Gastrocnemius medialis (tissue), 4 donors: ENCODE measurements around the gene KCNJ5.

Source experiments
- CTCF ChIP-seq, 5 experiments: fragments of 450-650 bp in 3 of 5; fragments of 200-600 bp in 2 of 5; sonication (generic) in 2 of 5; IDR thresholded peaks in 4 of 5; conservative IDR thresholded peaks in 1 of 5; 1 replicate in 4 of 5; 2 replicates in 1 of 5; pipeline ENCODE4 v1.5.1; 2016 to 2019; ENCODE audit warnings: antibody characterized with exemption in 5 of 5, mild to moderate bottlenecking in 3 of 5, moderate library complexity in 3 of 5
- POLR2A ChIP-seq, 2 donors: fragments of 450-650 bp; IDR thresholded peaks; one replicate each; pipeline ENCODE4 v1.6.1; 2017; ENCODE audit warnings: antibody characterized with exemption in 2 of 2, mild to moderate bottlenecking in 2 of 2, moderate library complexity in 2 of 2

DNA sequence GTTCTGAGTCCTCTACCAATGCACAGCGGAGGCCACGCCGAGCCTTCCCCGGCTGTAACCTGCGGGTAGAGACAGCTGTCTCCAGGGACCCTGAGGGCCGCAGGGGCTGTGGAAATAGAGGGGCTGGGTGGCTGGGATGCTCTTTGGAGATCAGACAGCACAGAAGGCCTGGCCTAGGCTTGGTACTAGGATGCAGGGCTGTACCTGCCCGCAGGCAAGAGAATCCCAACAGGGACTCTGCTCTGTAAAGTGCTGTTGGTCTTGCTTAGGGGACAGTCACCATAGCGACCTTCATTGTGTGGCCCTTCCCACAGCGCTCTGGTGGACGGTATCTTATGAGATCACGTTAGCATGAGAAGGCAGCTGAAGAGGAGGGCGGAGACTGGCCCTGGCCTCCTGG, 11.3 kb upstream of the KCNJ5 start:
- TF ChIP-seq CTCF (IDR thresholded peaks at IDR 0.05 in 4 of 5, conservative IDR thresholded peaks at IDR 0.05 in 1 of 5) = no peak
- TF ChIP-seq POLR2A (IDR thresholded peaks at IDR 0.05) = no peak
